ENCODE measurements around the gene LCP2.
"Not testable (repeated sequence)": the region's sequence is repeated elsewhere in the genome, so short reads cannot be mapped to it uniquely, and the experiment has no call there.

Gene LCP2

DNA sequence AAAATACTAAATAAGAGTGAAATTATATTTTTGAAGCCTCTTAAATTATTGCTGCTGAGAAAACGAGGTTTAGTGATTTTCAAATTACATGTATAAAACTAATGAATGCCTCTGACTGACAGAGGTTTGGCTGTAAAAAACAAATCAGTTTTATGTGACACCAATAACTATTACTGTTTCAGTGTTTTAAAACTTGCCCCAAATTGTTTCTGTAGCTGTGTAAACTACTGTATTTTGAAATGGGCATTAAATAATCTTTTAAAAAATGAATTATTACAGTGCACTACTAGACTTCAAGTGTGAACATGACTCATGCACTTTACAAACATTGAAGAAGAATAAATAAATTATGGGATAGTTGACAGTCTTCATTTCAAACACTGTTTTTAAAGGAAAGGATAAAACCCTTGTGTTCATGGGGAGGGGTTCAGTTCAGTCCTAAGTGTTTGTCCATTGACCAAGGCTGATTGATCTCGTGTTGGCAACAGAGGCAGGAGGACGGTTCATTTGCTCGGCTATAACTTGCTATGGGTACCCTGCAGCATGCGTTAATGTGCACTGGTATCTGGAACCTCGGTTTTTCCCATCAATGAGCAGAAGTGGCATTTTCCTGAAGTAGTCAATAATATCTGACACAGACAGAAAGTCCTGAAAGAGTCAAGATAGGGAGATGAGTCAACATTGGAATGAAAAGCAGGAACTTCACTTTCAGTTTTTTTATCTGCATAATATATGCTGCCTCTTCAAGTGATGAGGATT is 49.2 kb downstream of the LCP2 start:
- DNase-seq (ENCODE audit: low spot score) = no peak

DNA sequence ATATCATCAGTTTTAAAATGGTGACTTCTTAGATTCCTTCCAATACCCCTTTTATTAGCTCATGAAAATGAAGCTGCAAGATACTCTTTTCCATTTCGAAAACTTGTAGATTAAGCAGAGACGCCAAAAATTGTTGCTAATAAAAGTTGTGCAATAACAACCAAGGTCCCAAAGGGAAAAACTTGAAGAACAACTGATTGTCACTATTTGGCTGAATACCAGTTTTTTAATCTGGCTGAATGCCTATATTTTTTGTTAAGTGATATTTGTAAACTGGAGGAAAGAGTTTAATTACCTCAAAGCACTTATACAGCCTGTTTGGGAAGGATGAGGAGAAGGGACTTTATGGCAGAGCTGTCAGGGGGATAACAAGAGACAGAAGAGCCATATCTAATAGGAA is 50.2 kb downstream of the LCP2 start:
- no peak for DNase-seq (ENCODE audit: low spot score)

DNA sequence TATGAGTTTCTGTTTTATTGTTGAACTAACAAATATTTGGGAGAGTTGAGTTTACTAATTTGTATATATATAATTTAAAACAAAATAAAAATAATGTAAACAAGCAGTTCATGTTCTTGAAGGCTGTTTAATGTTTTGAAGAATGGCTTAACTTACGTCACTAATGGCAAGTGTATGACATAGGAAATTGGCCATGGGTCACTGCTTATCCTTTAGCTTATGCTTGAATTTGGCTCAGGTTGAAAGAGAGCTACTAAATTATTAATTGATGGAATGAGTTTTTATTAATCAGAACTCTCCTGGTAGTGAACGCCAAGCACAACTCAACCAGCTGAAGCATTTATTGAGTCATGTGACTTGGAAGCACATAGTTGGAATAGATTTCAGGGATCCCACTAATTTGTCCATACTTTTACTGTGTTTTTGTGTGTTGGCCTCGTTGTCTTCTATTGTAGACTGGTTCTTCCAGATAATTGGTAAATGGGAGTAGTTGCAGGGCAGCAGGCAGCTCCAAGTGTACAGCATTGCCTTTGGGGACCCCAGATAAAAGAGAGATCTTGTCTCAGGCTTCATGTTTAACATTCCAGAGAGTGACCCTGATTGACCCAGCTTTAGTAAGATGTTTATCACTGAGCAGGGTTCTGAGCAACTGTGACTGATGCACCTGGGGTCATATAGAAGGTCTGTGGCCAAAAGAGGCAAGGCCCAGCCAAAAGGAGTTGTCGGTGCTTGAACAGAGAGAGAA is 51.3 kb downstream of the LCP2 start:
- no peak for DNase-seq (ENCODE audit: low spot score)

DNA sequence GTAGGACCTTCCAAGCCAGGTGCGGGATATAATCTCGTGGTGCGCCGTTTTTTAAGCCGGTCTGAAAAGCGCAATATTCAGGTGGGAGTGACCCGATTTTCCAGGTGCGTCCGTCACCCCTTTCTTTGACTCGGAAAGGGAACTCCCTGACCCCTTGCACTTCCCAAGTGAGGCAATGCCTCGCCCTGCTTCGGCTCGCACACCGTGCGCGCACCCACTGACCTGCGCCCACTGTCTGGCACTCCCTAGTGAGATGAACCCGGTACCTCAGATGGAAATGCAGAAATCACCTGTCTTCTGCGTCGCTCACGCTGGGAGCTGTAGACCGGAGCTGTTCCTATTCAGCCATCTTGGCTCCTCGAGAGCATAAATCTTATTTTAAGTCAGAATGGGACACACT is 52.1 kb downstream of the LCP2 start:
- not testable (repeated sequence) for DNase-seq (ENCODE audit: low spot score)

DNA sequence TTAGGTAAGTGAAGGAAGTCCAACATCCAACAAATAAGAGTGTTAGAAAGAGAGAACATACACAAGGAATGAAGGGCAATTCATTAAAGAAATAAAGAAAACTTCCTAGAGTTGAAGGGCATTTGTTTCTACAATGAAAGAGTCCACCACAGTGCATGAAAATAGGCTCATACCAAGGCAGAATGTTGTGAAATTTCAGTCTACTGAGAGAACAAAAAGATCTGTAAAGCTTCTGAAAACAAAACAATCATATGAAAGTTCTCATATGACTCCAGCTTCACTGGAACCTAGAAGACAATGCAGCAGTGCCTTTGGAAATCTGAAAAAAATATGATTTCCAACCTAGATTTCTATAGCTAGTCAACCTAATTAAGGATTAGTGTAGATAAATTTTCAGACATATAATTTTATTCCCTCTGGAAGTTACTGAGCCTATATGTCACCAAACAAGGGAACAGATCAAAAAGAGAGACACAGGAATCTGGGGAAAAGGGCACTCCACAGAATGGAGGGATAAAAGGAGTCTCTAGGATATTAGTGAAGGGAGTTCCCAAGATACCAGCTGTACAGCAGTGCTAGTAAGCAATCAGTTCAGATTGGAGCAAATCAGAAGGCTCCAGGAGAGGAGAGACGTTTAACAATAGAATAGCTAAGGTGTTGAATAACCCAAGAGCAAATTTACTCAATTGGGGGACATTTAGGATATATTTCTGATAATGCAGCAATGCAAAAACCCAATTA is 59.0 kb downstream of the LCP2 start:
- DNase-seq (ENCODE audit: low spot score) = no peak

DNA sequence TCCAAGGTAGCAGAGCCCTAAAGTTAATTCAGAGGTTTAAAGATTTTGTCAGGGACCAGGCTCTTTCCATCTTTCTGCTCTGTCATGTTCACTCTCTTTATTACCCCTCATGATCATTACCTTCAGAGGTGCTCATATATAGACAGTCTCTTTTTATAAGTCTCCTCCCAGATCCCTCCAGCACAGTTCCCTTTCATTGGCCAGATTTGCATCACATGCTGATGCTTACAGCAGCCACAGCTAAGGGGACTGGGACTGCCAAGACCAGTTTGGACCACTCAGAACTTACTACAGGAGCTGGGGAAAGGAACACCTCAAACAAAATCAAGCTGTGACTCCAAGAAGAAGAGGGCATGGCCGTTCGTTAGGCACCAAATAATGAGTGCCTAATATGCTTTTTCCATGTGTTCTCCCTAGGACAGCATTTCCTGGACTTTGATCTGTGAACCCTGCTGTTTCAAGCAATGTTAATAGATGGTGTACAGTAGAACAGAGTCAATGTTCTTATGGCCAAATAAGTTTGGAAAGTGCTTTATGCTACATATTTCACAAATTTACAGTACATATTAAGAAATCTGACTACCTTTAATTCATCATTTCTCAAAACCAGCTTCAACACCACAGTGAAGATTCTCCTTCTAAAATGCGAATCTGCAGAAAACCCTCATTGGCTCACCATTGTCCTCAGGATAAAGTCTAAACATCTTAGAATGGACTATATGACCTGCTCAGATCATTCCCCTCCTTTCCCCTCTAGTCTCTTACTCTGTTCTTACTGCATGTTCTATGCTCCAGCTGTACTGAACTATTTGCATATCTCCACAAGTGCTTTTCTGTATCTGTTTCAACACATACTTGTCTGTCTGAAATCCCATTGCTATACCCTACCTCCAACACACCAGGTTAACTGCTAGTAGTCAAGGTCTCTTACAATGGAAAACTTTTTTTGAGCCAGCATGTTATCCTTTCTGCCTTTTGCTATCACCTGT is 61.4 kb downstream of the LCP2 start:
- DNase-seq (ENCODE audit: low spot score) = no peak

DNA sequence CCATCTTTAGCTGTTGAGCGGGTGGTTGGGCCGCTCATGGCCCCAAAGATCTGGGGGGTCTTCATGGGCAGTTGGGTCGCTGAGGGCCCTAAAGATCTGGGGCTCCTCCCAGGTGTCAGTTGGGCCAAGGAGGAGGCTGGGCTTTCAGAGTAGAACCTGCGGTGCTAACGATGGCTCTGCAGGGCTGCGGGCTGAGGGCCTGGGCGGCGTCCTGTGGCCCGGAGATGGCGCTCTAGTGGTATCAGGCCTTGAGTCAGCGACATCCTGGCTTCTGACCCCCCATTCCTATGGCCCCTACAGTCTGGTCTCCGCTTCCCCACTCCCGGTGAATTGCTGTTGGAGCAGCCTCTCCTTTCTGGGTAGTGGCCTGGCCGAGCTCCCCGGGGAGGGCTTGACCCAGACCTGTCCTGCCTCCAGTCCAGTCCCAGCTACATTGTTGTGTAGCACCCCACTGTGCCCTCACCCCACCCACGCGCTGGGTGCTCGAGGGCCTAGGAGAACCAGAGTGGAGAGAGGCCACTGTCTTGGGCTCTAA is 64.2 kb downstream of the LCP2 start:
- DNase-seq (ENCODE audit: low spot score) = no peak

DNA sequence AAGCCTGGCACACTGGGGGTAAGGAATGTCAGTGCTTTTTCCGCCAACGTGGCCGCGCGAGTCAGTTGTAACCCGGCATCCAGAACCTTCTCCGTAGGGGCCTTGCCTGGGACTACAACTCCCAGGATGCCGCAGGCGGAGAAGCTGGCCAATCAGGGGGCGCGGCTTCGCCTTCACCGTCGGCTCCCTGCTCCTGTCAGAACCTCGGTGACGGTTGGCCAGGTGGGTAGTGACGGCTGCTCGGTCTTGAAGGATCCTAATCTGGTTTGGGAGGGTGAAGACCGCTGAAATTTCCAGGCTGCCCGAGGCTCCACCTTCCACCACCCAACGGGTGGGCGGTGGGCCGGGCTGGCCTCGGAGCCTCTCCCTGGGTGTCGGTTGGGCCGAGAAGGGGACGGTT is 64.8 kb downstream of the LCP2 start, which contains the start of gene C5orf58:
C5orf58 (plus strand) TSS at position 200 of the 400 bp plus-strand sequence. CDS start 1,992 bp downstream, outside the sequence.
- DNase-seq (ENCODE audit: low spot score) = no peak

DNA sequence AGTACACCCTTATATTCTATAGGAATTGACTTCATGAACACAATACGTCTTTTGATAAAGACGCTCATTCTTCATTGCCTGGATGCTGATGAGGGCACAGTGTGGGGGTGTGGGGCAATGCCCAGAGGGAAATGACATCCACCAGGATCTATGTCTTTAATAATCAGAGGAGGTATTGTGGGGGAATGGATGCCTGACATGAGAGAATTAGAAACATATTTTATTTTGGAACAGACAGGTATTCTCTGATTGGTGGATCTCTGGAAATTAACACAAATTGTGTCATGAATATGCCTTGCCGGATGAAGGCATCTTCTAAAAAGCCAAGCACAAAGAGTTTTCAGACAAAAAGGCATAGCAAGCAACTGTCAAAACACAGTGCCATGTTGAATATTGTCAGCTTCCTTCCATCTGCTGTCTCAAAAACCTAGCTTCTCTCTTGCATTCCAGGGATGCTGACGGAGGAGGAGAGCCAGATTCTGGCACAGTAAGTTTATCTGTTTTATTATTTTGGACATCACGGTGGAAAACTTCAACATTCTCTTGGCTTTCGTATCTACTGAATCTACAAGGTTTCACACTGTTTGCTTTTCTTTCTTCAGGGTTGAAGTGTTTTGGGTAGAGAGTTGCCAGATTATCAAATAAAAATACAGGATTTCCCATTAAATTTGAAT is 68.7 kb downstream of the LCP2 start:
- DNase-seq (ENCODE audit: low spot score) = no peak

DNA sequence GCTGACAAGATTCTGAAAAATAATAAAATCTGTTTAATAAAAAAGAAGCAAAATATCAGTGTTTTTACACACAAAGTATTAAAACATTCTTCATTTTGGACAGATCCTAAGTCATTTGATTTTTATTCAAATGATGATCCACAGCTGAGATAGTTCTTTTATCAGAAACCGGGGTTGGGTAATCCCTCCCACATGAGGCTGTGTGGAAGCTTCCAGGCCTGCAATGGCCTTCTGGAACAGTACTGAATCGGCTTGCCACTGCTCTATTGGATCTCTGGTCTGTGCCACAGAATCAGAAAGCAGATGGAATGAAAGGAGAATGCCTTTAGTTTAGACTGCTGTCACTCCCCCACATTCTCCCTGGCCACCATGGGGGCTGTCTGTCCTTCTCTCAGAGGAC is 70.9 kb downstream of the LCP2 start:
- no peak for DNase-seq (ENCODE audit: low spot score)

DNA sequence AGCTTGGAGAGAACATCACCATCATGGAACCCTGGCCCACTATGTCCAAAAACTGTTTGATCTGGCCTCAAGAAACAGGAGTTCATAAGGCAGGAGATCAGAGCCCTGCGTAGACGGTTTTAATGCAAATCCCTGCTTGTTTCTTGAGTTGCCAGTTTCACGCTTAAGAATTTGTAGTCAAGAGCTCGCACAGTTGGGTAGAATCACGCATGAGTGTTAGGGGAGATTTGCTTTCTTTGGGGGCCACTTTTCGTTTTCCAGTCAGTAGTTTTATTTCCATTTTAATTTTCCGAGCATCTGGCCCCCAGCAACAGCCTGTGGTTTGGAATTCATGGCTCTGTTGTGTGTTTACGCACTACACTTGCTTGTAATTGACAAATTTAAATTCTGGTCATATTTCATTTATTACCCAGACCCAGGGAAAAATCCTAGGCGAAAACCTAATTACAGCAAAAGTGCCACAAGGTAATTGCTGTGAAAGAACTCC is 71.4 kb downstream of the LCP2 start:
- DNase-seq (ENCODE audit: low spot score) = no peak

DNA sequence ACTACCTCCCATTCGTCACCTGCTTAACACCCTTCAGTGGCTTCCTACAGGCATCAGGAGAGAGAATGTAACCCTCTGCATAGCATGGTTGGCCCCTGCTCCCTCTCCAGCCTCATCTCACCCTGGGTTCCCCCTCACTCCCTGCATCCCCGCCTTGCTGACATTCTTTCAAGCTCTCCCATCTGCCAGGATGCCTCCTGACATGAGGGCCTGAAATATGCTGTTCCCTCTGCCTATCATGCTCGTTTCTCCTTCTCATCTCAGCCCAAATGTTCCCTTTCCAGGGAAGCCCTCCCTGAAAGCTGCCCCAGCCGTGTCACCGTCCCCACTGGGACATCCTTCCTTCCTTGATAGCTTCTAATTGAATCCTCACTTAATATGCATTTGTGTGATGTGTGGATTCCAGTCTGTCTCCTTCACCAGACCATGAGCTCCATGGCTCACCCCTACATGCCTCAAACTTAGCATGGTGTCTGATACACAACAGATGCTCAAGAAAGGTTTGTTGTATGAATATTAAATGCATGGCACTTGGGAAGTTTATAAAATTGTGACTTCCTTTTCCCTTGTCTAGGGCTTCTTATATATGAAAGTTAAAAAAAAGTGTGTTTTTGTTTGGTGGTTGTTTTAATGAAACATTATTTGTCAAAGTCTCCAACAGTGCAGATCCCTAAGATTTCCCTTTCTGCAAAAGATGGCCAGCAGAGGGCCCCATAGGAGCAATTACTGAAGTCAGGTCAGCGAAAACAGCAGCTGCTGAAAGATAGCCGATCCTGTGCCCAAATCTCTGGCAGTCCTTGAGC is 72.0 kb downstream of the LCP2 start:
- DNase-seq (ENCODE audit: low spot score) = peak; percentile 67

DNA sequence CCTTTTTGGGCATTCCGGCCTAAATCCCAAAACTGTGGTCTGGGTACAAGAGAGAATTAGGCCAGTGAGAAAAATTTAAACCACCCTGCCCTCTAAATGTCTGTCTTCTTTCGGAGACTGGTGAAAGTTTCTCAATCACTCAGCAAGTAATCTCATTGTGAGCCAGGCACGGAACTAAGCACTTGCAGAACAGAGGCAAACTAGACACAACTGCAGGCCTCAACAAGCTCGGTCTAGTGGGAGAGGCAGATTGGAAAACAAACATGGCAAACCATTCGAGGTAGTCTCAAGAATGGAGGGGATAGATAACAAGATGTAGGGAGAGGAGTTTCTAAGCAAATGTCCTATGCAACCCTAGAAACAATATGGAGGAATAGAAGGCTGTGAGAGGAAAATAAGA is 73.7 kb downstream of the LCP2 start:
- DNase-seq (ENCODE audit: low spot score) = no peak

DNA sequence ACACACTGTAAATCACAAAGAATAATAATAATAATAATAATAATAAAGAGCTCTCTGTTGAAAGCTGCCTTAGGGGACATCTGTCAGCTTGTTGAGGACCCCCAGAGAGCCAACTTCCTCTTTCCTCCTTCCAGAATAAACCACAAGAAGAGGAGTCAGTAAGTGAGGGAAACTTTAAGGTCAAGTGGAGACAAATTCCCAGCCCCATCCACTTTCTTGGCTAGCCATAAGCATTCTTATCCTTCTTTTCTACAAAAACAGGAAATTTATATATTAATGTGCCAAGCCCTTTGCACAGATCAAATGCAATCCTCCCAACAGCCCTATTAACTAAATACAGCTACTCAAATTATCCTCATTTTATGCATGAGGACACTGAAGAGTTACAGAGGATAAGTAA is 74.2 kb downstream of the LCP2 start:
- no peak for DNase-seq (ENCODE audit: low spot score)

DNA sequence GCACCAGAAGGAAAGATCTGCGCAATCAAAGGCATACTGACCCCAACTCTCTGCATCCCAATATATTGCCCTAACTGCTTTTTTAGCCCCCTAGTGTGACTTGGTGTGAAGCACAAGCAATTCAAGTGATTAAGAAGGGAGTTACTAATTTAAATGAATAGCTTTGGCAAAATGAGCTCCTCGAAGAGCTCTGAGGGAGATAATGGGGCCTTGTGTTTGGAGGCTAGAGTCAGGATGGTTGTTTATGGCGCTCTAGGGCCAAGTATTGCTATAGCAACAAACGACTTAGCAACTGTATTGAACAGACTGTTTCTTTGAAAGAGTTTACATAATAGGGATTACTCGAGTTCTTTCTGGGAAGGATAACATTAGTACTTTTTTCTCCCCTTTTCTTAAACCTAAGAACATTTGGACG is 76.2 kb downstream of the LCP2 start:
- DNase-seq (ENCODE audit: low spot score) = no peak

DNA sequence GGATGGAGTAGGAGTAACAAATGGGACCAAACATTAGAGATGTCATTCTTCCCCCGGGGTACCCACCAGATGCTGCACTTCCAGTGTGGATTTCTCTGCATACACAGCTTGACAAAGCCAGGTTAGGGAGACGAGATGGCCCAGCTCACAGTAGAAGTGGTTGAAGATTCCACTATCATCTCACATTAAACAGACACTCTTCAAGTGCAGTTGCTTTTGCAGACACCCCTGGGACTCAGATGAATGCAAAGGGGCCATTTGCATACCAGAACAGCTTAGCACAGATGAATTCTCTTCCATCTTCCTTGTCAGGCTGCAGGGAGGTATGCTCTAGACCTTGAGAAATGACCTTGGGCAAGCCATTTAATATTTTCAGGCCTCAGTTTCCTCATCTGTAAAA is 77.4 kb downstream of the LCP2 start:
- DNase-seq (ENCODE audit: low spot score) = no peak

DNA sequence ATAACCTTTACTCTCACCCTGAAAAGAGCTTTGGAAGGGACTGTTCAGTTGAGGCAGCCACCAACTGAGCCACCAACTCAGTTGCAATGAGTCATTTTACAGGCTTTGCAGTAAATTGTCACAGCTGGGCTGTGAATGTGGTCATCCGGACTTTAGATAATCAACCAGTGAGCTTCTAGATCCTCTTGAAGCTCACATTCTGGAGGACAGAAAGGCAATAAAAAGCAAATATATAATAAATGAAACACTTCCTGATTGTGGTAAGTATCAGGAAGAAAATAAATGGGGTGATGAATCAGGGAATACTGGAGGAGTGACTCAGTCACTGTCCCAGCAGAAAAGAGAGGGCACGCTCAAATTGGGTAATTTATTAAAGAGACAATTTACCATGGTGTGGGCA is 78.0 kb downstream of the LCP2 start:
- DNase-seq (ENCODE audit: low spot score) = peak; percentile 90

DNA sequence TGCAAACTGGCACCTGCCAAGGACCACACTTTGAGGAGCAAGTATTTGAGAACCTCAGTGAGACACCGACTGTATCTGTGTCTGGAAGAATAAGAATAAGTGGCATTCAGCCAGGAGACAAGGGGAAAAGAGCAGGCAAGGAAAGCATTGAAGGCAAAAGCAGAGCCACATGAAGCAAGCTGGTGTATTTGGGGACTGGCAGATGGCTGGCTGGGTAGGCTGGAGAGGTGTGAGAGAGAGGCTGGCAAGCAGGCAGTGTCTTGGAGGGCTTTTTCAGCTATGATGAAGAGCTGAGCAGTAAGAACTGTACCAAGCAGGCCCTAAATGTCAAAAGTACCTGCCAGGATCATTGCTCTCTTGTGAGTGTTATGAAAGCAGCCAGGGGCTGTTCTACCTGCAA is 78.9 kb downstream of the LCP2 start:
- DNase-seq (ENCODE audit: low spot score) = no peak

DNA sequence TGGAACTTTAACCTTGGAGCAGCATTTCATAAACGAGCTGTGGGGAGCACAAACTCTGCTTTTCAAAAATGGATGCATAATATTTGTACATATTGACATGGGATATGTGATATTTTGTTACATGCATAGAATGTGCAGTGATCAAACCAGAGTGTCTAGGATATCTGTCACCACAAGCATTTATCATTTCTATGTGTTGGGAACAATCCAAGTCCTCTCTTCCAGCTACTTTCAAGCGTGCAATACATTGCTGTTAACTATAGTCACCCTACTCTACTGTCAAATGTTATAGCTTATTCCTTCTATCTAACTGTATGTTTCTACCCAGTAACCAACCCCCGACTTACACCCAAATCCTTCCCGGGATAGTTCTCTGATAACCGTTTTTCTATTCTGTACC is 79.7 kb downstream of the LCP2 start:
- DNase-seq (ENCODE audit: low spot score) = no peak
